Vagina (tissue), 2 donors: ENCODE results near the gene MDGA2. TPM values are rescaled to one million over a fixed set of nuclear protein-coding genes. Genes with fewer than 3 reads are reported as not detected.

Experiments used
- DNase-seq, 2 donors: peaks; one replicate each; pipeline ENCODE4 v3.0.0-alpha.2; 2017; ENCODE audit errors: extremely low spot score in 2 of 2
- H3K27ac ChIP-seq: fragments of 200-600 bp; sonication (generic); one replicate; pipeline ENCODE4 v1.5.1; 2019
- H3K27me3 ChIP-seq: fragments of 200-600 bp; sonication (generic); one replicate; pipeline ENCODE4 v1.5.1; 2019
- H3K36me3 ChIP-seq, 2 donors: fragments of 200-600 bp; sonication (generic); one replicate each; pipeline ENCODE4 v1.5.1; 2017 to 2019
- H3K4me1 ChIP-seq: fragments of 200-600 bp; sonication (generic); one replicate; pipeline ENCODE4 v1.5.1; 2019
- H3K4me3 ChIP-seq, 2 donors: fragments of 200-600 bp; sonication (generic); 1 replicate in 1 of 2; 2 replicates in 1 of 2; pipeline ENCODE4 v1.5.1; 2016 to 2019
- H3K9me3 ChIP-seq: fragments of 200-600 bp; sonication (generic); one replicate; pipeline ENCODE4 v1.5.1; 2019
- CTCF ChIP-seq, 3 experiments: fragments of 450-650 bp in 2 of 3; fragments of 200-600 bp in 1 of 3; sonication (generic) in 1 of 3; IDR thresholded peaks; one replicate each; pipeline ENCODE4 v1.5.1; 2017 to 2019; ENCODE audit warnings: antibody characterized with exemption in 3 of 3, mild to moderate bottlenecking in 2 of 3, moderate library complexity in 2 of 3
- POLR2A ChIP-seq, 2 donors: fragments of 450-650 bp; IDR thresholded peaks; one replicate each; pipeline ENCODE4 v1.6.1; 2017; ENCODE audit warnings: antibody characterized with exemption in 2 of 2, mild to moderate bottlenecking in 2 of 2, moderate library complexity in 2 of 2
- POLR2AphosphoS5 ChIP-seq, 2 donors: sonication (generic); formaldehyde crosslinking; IDR thresholded peaks; one replicate each; pipeline ENCODE4 v1.9.0; 2017; ENCODE audit warnings: antibody characterized with exemption in 2 of 2, mild to moderate bottlenecking in 2 of 2, low read depth in 1 of 2; ENCODE audit not compliant: insufficient read depth in 1 of 2
- intact Hi-C: fragments of 100-400 bp; cut with DNase I; formaldehyde crosslinking; loops from one replicate; pipeline ENCODE4 v1.15.1; 2023
- total RNA-seq: library from RNA; depleted of rRNA; stranded (reverse); fragments of >200 nt; gene quantifications from one replicate; pipeline ENCODE4 v1.2.3, GENCODE V29; 2016

MDGA2 gene
- total RNA-seq, 1 donor from 2014 or later = not detected

GRCh38 chr14:47262801-47263200 is 412.6 kb downstream of the MDGA2 start:
- no peaks in the 10 kb centered on the region for H3K4me1 ChIP-seq
- no peak for DNase-seq
- H3K27me3 ChIP-seq = no peaks in the 10 kb centered on the region
- H3K4me3 ChIP-seq = no peak overlapping the region
- no peaks in the 10 kb centered on the region for H3K36me3 ChIP-seq
- intact Hi-C loops = no loop called here
- H3K27ac ChIP-seq = no peak overlapping the region
- no peaks in the 10 kb centered on the region for H3K9me3 ChIP-seq
- TF ChIP-seq POLR2A (IDR thresholded peaks at IDR 0.05) = no peak
- no peak for TF ChIP-seq POLR2AphosphoS5 (IDR thresholded peaks at IDR 0.05; ENCODE audit: insufficient read depth in 1 of 2, low read depth in 1 of 2)
- no peak for TF ChIP-seq CTCF (IDR thresholded peaks at IDR 0.05)

- Histone ChIP-seq H3K27ac (no peak overlapping the region), H3K36me3 (no peaks in the 10 kb centered on the region), H3K4me1 (no peaks in the 10 kb centered on the region), H3K27me3 (no peaks in the 10 kb centered on the region), H3K4me3 (no peak overlapping the region), H3K9me3 (no peaks in the 10 kb centered on the region)
- TF ChIP-seq POLR2A (IDR thresholded peaks at IDR 0.05) (no peak), POLR2AphosphoS5 (IDR thresholded peaks at IDR 0.05; ENCODE audit: insufficient read depth in 1 of 2, low read depth in 1 of 2) (no peak), CTCF (IDR thresholded peaks at IDR 0.05) (no peak)
- intact Hi-C loops = no loop called here
- DNase-seq = no peak
Measured at GRCh38 chr14:47261350-47261749, 414.1 kb downstream of the MDGA2 start.

- intact Hi-C loops = no loop called here
- no peaks in the 10 kb centered on the region for H3K36me3 ChIP-seq
- H3K27ac ChIP-seq = no peak overlapping the region
- no peak overlapping the region for H3K4me3 ChIP-seq
- H3K27me3 ChIP-seq = no peaks in the 10 kb centered on the region
- TF ChIP-seq POLR2AphosphoS5 (IDR thresholded peaks at IDR 0.05; ENCODE audit: insufficient read depth in 1 of 2, low read depth in 1 of 2) = no peak
- no peak for TF ChIP-seq POLR2A (IDR thresholded peaks at IDR 0.05)
- TF ChIP-seq CTCF (IDR thresholded peaks at IDR 0.05) = no peak
- no peaks in the 10 kb centered on the region for H3K4me1 ChIP-seq
- DNase-seq = no peak
- no peaks in the 10 kb centered on the region for H3K9me3 ChIP-seq
Measured at GRCh38 chr14:47259796-47260195, 415.6 kb downstream of the MDGA2 start.

- no peak overlapping the region for H3K4me3 ChIP-seq
Measured at GRCh38 chr14:47257013-47257412, 418.4 kb downstream of the MDGA2 start.

GRCh38 chr14:47252802-47253201 is 422.6 kb downstream of the MDGA2 start:
- no peaks in the 10 kb centered on the region for H3K9me3 ChIP-seq
- no peak overlapping the region for H3K27ac ChIP-seq
- H3K27me3 ChIP-seq = no peaks in the 10 kb centered on the region
- no peaks in the 10 kb centered on the region for H3K36me3 ChIP-seq
- no peak overlapping the region for H3K4me3 ChIP-seq
- no peak for DNase-seq
- intact Hi-C loops = no loop called here
- H3K4me1 ChIP-seq = no peaks in the 10 kb centered on the region
- TF ChIP-seq POLR2AphosphoS5 (IDR thresholded peaks at IDR 0.05; ENCODE audit: insufficient read depth in 1 of 2, low read depth in 1 of 2) (no peak), POLR2A (IDR thresholded peaks at IDR 0.05) (no peak), CTCF (IDR thresholded peaks at IDR 0.05) (no peak)

More at GRCh38 chr14:47257013-47257412, 418.4 kb downstream of the MDGA2 start:
- no peaks in the 10 kb centered on the region for H3K36me3 ChIP-seq
- no peaks in the 10 kb centered on the region for H3K9me3 ChIP-seq
- DNase-seq = no peak
- H3K4me1 ChIP-seq = no peaks in the 10 kb centered on the region
- intact Hi-C loops = no loop called here
- H3K27ac ChIP-seq = no peak overlapping the region
- no peaks in the 10 kb centered on the region for H3K27me3 ChIP-seq
- TF ChIP-seq CTCF (IDR thresholded peaks at IDR 0.05) (no peak), POLR2A (IDR thresholded peaks at IDR 0.05) (no peak), POLR2AphosphoS5 (IDR thresholded peaks at IDR 0.05; ENCODE audit: insufficient read depth in 1 of 2, low read depth in 1 of 2) (no peak)
